COLO668 (cell line): ENCODE data around the gene CHST7.
"Not testable (repeated sequence)": the region's sequence is repeated elsewhere in the genome, so short reads cannot be mapped to it uniquely, and the experiment has no call there.

Experiments
- DNase-seq: peaks from one replicate; lab custom pipeline; 2025; ENCODE audit not compliant: unreplicated experiment; lab: John Stamatoyannopoulos, UW

CHST7 gene

GRCh38 chrX:46573331-46573891, at the start of gene CHST7:
Gene CHST7, plus strand, starts transcription at chrX:46573765. Its CDS starts 167 bp downstream, at chrX:46573932.
- peak; percentile 71 for DNase-seq

GRCh38 chrX:46528640-46529039, 44.9 kb upstream of the CHST7 start:
- not testable (repeated sequence) for DNase-seq

DNA sequence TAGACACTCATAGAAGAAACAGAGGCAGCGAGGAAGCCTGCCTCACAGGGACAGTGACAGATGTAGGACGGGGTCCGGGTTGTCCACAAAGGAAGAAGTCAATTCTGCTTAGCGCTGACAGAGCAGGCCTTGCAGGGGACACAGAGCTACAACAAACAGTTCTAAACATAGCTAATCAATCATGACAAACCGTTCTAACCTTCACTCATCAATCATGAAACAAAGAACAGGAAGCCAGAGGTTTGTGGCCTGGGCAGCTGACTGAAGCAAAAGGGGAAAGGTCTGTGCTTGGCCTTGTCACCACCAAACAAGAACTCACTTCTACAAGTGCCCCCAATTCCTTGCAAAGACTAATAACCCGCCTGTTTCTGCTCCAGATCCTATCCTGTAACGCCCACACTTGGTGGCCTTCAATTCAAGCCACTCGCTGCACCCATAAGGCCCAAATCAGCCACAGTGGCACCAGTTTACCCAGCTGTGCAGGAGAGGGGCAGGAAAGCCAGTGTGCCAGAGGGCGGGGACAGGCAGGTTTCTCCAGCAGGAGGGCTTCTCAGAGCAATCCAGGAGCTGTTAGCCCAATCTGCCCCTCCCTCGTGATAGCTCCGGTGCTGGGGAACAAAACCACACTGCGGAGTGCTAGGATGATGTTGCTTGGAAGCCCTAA, 43.7 kb upstream of the CHST7 start:
- not testable (repeated sequence) for DNase-seq

DNA sequence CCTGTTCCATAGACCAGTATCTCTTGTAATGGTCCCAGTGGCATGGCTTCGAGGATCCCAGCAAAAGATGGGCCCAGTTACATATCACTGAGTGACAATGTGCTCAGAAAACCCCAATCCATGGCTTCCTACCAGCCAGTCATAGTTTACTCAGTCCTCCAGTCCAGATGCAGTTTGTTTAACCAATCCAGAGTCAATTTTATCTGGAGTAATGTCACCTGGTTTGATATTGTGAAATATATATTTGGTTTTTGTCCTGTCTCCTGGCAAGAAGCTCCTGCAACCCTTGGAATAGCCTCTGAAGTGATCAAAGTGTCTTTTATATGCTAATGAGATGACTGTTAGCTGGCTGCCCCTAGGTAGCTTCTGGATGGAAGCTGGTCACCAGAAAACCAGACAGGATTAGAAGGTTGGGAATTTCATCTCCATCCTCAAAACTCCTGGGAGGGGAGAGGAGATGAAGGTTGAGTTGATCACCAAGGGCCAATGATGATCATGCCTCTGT, 43.1 kb upstream of the CHST7 start:
- not testable (repeated sequence) for DNase-seq

GRCh38 chrX:46531442-46531841, 42.1 kb upstream of the CHST7 start:
- DNase-seq: no peak

DNA sequence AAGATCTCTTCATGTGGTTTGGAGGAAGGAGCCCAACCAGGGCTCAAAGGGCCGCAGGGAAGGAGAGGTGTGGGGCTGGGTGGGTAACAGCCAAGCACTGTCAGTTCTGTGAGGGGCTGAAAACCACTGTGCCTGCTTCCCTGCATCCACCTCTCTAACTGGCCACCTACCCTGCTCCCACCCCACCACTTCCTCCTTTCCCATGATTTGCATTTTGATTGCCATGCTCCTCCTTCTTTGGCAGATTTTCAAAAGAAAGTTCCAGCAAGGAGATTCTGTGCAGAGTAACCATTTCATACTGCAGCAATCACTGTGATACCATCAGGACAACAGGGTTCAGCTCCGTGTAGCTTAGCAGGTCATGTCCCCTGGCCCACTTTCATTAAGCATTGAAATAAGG, 30.1 kb upstream of the CHST7 start:
- DNase-seq: no peak

DNA sequence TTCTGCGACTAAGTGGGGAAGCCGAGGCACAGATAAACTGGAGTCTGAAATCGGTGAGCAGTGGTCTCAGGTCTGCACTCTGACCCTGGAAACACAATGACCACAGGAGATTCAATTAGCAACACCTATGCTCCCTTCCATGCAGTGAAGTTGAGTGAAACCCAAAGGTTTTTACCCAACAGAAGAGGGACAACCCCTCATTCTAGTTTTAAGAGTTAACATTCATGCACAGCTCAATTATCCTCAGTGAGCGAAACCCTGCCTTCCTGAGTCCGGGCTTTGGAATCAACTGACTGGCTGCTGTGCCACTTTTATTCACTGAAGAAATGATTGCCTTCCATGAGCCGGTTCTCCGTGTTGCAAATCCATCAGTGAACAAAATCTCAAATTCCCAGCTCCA, 29.0 kb upstream of the CHST7 start:
- DNase-seq: not testable (repeated sequence)

DNA sequence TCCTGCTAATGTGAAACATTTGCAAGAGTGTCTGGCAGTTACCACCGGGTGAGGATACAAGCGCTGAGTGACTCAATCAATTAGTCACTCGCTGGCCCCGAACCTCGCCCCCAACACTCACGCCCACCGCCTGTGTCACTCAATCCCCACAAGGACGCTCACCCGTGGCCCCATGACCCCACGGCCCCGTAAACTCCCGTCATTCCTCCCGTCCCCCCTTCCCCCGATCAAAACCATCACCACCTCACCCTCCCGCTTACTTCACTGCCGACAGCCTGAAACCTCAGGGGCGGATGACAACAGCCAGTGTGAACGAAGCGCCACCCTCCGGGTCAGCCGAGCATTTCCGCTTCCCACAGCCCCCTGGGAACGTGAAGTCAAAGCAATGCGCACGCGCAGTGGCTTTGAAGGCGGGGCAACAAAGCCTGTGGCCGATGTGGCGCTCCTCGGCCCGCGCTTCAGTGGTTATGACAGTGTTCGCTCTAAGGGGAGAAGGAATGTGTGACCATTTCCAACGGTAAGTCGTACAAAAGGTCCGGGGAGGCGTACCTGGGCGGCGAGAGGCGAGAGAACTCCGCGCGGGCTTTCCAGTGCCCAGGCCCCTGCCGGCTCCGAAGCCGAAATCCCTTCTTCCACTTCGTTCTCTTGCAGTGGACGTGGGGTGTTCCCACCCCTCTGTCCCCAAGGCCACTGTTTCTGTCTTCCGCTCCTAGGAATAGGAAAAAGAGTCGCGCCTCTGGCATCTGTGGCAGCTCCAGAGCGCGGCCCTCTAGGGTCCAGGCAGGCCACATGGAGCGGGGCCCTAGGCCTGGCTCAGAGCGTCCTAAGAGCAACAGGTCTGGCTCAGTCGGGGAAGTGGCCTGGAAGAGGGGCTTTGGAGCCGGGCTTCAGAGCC, 28.2 kb upstream of the CHST7 start, which contains the start of gene ZNF674:
Gene ZNF674, minus strand, starts transcription at position 311 of the 895 bp plus-strand sequence. CDS start 3,334 bp downstream, outside the sequence.
- peak; percentile 92 for DNase-seq

- DNase-seq: no peak
Measured at GRCh38 chrX:46547857-46548256, 25.7 kb upstream of the CHST7 start.

DNA sequence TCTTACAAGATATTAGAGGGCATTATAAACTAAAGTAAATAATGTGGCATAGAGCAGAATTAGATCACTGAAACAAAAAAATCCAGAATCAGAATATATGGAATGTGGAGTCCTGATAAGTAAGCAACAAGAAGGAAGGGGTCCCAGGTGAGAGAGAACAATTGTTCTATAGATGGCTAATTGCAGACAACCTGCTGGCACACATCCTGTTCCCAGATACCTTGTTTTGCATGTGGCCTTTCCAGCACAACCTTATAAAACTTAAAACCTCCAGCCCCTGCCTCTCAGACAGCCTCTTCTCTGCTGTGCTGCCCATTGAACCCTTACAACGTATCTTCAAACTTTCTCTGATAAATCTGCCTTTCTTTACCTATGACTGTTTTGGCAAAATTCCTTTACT, 23.7 kb upstream of the CHST7 start:
- DNase-seq: no peak

DNA sequence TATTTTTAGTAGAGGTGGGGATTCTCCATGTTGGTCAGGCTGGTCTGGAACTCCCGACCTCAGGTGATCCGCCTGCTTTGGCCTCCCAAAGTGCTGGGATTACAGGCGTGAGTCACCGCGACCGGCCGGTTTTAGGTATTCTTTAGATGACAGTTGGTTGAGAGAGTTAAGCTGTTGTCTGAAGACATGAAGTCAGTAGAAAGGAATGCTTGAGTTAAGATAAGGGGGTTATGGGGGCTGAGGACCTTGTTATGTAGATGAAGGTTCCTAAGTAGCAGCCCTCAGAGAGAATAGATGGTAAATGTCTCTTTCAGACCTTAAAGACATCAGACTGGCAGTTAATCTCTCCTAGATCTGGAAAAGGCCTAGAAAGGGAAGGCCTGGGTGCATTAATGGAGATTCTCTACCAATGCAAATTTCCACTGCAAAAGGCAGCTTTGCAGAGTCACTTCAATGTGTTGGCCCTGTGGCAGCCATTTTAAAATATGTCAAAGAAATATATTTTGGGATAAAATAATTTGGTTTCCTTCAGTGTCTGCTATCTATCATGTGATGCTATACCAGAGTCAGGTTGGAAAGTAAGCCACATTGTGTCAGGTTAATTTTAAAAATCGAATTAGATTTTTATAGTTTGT, 22.0 kb upstream of the CHST7 start:
- no peak for DNase-seq

- no peak for DNase-seq
Measured at GRCh38 chrX:46553935-46554334, 19.6 kb upstream of the CHST7 start.

GRCh38 chrX:46554942-46555341, 18.6 kb upstream of the CHST7 start:
- DNase-seq: no peak

GRCh38 chrX:46559062-46559461, 14.5 kb upstream of the CHST7 start:
- no peak for DNase-seq

- no peak for DNase-seq
Measured at GRCh38 chrX:46561824-46562657, 11.5 kb upstream of the CHST7 start.

DNA sequence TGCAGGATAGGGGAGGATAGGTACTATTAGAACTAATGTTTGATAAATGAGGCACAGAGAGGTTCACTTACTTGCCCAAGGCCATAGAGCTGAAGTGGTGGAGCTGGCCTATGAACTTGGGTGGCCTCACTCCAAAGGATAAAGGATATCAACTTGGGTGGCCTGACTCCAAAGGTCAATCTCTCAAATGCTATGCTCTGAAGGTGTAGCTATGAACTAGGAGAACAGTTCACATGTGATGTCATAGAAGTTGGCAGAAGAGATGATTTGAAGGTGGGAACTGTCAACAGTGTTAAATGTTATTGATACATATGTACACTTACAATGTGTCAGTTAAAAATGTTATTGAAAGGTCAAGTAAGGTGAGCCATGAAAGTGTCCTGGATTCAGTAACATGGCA, 6.2 kb upstream of the CHST7 start:
- DNase-seq: no peak

GRCh38 chrX:46569621-46570020, 3.9 kb upstream of the CHST7 start:
- no peak for DNase-seq

DNA sequence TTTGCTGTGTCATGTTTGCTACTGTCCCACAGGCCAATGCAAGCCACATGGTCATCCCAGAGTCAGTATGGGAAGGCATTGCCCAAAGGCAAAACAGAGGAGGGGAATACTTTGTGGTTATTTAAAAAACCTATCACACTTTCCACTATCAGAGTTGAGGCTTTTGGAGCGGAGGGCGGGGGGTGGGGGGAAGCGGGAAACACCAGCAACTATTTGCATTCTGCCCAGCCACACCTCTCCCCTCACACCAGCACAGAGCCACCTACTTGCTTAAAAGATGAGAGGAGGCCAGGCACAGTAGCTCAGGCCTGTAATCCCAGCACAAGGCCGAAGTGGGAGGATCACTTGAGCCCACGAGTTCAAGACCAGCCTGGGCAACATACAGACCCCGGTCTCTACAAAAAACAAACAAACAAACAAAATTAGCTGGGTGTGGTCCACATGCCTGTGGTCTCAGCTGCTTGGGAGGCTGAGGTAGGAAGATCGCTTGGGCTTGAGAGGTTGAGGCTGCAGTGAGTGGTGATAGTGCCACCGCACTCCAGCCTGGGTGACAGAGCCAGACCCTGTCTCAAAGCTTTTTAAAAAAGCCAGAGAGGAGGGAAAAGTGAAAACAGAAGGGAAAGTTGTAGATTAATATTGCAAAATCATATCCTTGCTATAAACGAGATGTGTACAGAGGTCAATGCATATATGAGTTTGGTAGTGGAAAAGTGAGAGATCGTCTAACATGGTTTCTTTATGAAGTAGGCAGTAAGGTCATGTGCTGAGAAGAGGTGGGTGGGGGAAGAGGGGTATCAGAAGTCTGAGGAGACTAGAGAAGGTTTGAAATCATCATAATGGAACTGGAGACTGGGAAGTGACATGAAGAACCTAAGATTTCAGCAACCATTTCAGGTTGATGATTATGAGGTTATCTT, 1.9 kb upstream of the CHST7 start:
- DNase-seq: no peak

- DNase-seq: no peak
Measured at GRCh38 chrX:46572340-46572936, 1.1 kb upstream of the CHST7 start.
